ENCODE results near the gene IL17RD. TPM values are rescaled to one million over a fixed set of nuclear protein-coding genes. Genes with fewer than 3 reads are reported as not detected.

The IL17RD gene
- total and polyA plus RNA-seq, 7 experiments from 2014 or later, result 0.03 to 0.05 TPM; not detected in 5

DNA sequence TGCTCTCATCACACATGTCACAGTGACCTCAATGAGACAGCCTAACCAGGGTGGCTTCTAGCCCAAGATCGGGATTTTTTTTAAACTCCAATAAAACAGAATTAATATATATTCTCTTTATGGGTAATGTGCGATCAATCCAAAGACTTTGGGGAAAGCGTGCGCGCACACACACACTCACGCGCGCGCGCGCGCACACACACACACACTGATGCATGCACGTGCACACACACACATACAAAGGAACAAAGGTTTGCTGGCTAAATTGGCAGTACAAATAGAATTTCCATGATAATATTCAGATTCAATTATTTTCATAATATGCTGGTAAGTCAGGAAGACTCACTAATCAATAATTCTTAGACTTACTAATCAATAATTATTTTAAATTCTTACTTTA is 19.3 kb downstream of the IL17RD start:
- Histone ChIP-seq H3K27me3 (ENCODE audit: control insufficient read depth in 2 of 2, insufficient read depth in 2 of 2, low read length in 2 of 2) (no peaks in the 10 kb centered on the region), H3K9me3 (ENCODE audit: control insufficient read depth in 2 of 3, low read length in 3 of 3) (no peaks in the 10 kb centered on the region), H3K4me3 (ENCODE audit: low read length) (no peak overlapping the region), H3K4me1 (ENCODE audit: control insufficient read depth in 2 of 2, insufficient read depth in 2 of 2, low read length in 2 of 2) (no peaks in the 10 kb centered on the region), H3K36me3 (ENCODE audit: control insufficient read depth in 2 of 3, insufficient read depth in 3 of 3, low read length in 3 of 3) (no peaks in the 10 kb centered on the region), H3K27ac (ENCODE audit: low read depth, low read length) (no peak overlapping the region)
- CTCF ChIA-PET, result no interaction called here
- no peak overlapping the region for H3K4me3 Mint-ChIP-seq
- no peak overlapping the region for H3K27ac Mint-ChIP-seq
- POLR2A ChIA-PET, result no interaction called here
- H3K9me3 Mint-ChIP-seq, result no peaks in the 10 kb centered on the region
- H3K4me1 Mint-ChIP-seq, result no peaks in the 10 kb centered on the region
- H3K36me3 Mint-ChIP-seq, result no peaks in the 10 kb centered on the region
- no peak for ATAC-seq
- DNase-seq, result no peak
- intact Hi-C loops (cut with micrococcal nuclease), result no loop called here
- peaks cover 16 to 46% (median 29%) of the 10 kb centered on the region in 5 donors for H3K27me3 Mint-ChIP-seq

GRCh38 chr3:57144952-57145351 is 20.2 kb downstream of the IL17RD start:
- H3K4me3 Mint-ChIP-seq, result no peak overlapping the region
- no peaks in the 10 kb centered on the region for H3K4me1 Mint-ChIP-seq
- H3K27me3 Mint-ChIP-seq, result peaks cover 10 to 47% (median 26%) of the 10 kb centered on the region in 5 donors
- H3K36me3 Mint-ChIP-seq, result no peaks in the 10 kb centered on the region
- DNase-seq, result no peak
- CTCF ChIA-PET, result no interaction called here
- H3K27ac Mint-ChIP-seq, result no peak overlapping the region
- H3K9me3 Mint-ChIP-seq, result no peaks in the 10 kb centered on the region
- POLR2A ChIA-PET, result no interaction called here
- H3K4me3 ChIP-seq (ENCODE audit: low read length), result no peak overlapping the region
- H3K4me1 ChIP-seq (ENCODE audit: control insufficient read depth in 2 of 2, insufficient read depth in 2 of 2, low read length in 2 of 2), result no peaks in the 10 kb centered on the region
- no peaks in the 10 kb centered on the region for H3K36me3 ChIP-seq (ENCODE audit: control insufficient read depth in 2 of 3, insufficient read depth in 3 of 3, low read length in 3 of 3)
- no peak for ATAC-seq
- no peaks in the 10 kb centered on the region for H3K27me3 ChIP-seq (ENCODE audit: control insufficient read depth in 2 of 2, insufficient read depth in 2 of 2, low read length in 2 of 2)
- intact Hi-C loops (cut with micrococcal nuclease), result no loop called here
- no peaks in the 10 kb centered on the region for H3K9me3 ChIP-seq (ENCODE audit: control insufficient read depth in 2 of 3, low read length in 3 of 3)
- no peak overlapping the region for H3K27ac ChIP-seq (ENCODE audit: low read depth, low read length)

DNA sequence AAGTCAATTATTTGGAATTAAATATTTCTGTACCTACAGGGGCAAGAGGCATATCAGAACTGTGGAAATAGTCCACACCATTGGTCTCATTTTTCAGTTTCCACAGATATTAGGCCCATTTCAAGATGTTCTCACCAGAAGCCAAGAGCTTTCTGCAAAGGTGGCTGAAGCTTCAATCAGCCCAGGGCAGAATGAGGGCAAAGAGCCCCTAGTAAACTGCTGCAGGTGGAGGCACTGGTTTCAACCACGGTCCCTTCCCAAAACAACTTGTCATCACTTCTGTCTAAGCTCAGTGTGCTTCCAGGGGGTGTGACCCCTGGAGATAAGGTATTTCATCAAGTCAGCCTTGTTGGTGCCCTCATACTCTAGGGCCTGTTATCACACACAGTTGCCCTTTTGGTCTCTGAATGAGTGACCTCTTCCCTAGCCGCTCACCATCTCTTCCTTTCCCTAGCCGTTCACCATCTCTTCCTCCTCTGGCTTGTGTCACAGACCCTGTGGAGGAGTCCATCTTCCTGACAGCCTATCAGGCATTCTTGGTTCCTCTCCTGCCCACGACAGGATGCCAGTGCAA is 21.2 kb downstream of the IL17RD start:
- H3K4me1 Mint-ChIP-seq, result no peaks in the 10 kb centered on the region
- no peaks in the 10 kb centered on the region for H3K36me3 Mint-ChIP-seq
- Histone ChIP-seq H3K27me3 (ENCODE audit: control insufficient read depth in 2 of 2, insufficient read depth in 2 of 2, low read length in 2 of 2) (no peaks in the 10 kb centered on the region), H3K27ac (ENCODE audit: low read depth, low read length) (no peak overlapping the region), H3K4me3 (ENCODE audit: low read length) (no peak overlapping the region), H3K4me1 (ENCODE audit: control insufficient read depth in 2 of 2, insufficient read depth in 2 of 2, low read length in 2 of 2) (no peaks in the 10 kb centered on the region), H3K9me3 (ENCODE audit: control insufficient read depth in 2 of 3, low read length in 3 of 3) (no peaks in the 10 kb centered on the region), H3K36me3 (ENCODE audit: control insufficient read depth in 2 of 3, insufficient read depth in 3 of 3, low read length in 3 of 3) (no peaks in the 10 kb centered on the region)
- intact Hi-C loops (cut with micrococcal nuclease), result no loop called here
- H3K4me3 Mint-ChIP-seq, result no peak overlapping the region
- H3K27ac Mint-ChIP-seq, result no peak overlapping the region
- POLR2A ChIA-PET, result no interaction called here
- no peak for DNase-seq
- CTCF ChIA-PET, result no interaction called here
- peaks cover 12 to 54% (median 26%) of the 10 kb centered on the region in 5 donors for H3K27me3 Mint-ChIP-seq
- ATAC-seq, result no peak
- H3K9me3 Mint-ChIP-seq, result no peaks in the 10 kb centered on the region

DNA sequence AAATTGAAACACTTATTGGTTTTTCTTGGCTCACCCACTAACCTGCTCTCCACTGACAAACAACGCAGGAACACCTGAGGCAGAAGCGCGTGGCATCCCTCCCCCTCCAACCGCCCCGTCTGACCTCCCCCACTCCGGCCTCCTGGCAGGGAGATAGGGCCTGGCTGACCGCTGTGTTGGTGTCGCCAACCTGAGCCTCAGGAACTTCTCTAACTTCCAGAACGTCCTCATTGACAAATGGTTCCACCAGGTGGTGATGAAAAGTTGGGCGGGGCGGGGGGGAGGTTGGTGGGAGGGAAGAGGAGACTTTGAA is 22.8 kb downstream of the IL17RD start:
- H3K27me3 Mint-ChIP-seq, result peaks cover 14 to 57% (median 26%) of the 10 kb centered on the region in 5 donors

GRCh38 chr3:57141719-57142410 is 23.3 kb downstream of the IL17RD start:
- no peak overlapping the region for H3K4me3 ChIP-seq (ENCODE audit: low read length)
- CTCF ChIA-PET, result no interaction called here

More for the DNA sequence above, 22.8 kb downstream of the IL17RD start:
- DNase-seq, result no peak
- H3K27me3 ChIP-seq (ENCODE audit: control insufficient read depth in 2 of 2, insufficient read depth in 2 of 2, low read length in 2 of 2), result no peaks in the 10 kb centered on the region
- Mint-ChIP-seq H3K9me3 (no peaks in the 10 kb centered on the region), H3K36me3 (no peaks in the 10 kb centered on the region), H3K4me3 (no peak overlapping the region), H3K4me1 (no peaks in the 10 kb centered on the region), H3K27ac (no peak overlapping the region)
- ChIA-PET CTCF (no interaction called here), POLR2A (no interaction called here)
- H3K36me3 ChIP-seq (ENCODE audit: control insufficient read depth in 2 of 3, insufficient read depth in 3 of 3, low read length in 3 of 3), result no peaks in the 10 kb centered on the region
- no peaks in the 10 kb centered on the region for H3K4me1 ChIP-seq (ENCODE audit: control insufficient read depth in 2 of 2, insufficient read depth in 2 of 2, low read length in 2 of 2)
- intact Hi-C loops (cut with micrococcal nuclease), result no loop called here
- H3K27ac ChIP-seq (ENCODE audit: low read depth, low read length), result no peak overlapping the region
- H3K9me3 ChIP-seq (ENCODE audit: control insufficient read depth in 2 of 3, low read length in 3 of 3), result no peaks in the 10 kb centered on the region
- no peak for ATAC-seq
- no peak overlapping the region for H3K4me3 ChIP-seq (ENCODE audit: low read length)

DNA sequence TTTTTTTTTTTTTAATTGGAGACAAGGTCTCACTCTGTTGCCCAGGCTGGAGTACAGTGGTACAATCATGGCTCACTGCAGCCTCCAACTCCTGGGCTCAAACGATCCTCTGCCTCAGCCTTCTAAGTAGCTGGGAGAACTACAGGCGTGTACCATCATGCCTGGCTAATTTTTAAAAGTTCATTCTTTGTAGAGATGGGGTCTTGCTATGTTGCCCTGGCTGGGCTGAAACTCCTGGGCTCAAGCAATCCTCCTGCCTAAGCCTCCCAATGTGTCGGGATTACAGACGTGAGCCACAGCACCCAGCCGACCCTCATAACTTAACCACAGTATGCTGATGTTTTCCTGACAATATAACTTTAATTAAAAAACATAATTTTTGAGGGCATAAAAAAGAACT is 24.3 kb downstream of the IL17RD start:
- no peaks in the 10 kb centered on the region for H3K36me3 Mint-ChIP-seq
- POLR2A ChIA-PET, result interaction anchor here (0.5 kb wide), 1 partner anchor 18 kb away, joined by 3 read pairs; no protein-coding TSS in a partner anchor
- DNase-seq (no peak), ATAC-seq (no peak)
- no peaks in the 10 kb centered on the region for H3K36me3 ChIP-seq (ENCODE audit: control insufficient read depth in 2 of 3, insufficient read depth in 3 of 3, low read length in 3 of 3)
- peaks cover 14 to 63% (median 26%) of the 10 kb centered on the region in 5 donors for H3K27me3 Mint-ChIP-seq
- H3K27ac ChIP-seq (ENCODE audit: low read depth, low read length), result no peak overlapping the region
- H3K9me3 ChIP-seq (ENCODE audit: control insufficient read depth in 2 of 3, low read length in 3 of 3), result no peaks in the 10 kb centered on the region
- intact Hi-C loops (cut with micrococcal nuclease), result no loop called here
- H3K27me3 ChIP-seq (ENCODE audit: control insufficient read depth in 2 of 2, insufficient read depth in 2 of 2, low read length in 2 of 2), result no peaks in the 10 kb centered on the region
- H3K27ac Mint-ChIP-seq, result no peak overlapping the region
- H3K4me1 Mint-ChIP-seq, result no peaks in the 10 kb centered on the region
- no peaks in the 10 kb centered on the region for H3K9me3 Mint-ChIP-seq
- H3K4me1 ChIP-seq (ENCODE audit: control insufficient read depth in 2 of 2, insufficient read depth in 2 of 2, low read length in 2 of 2), result no peaks in the 10 kb centered on the region
- CTCF ChIA-PET, result no interaction called here
- H3K4me3 Mint-ChIP-seq, result no peak overlapping the region
- H3K4me3 ChIP-seq (ENCODE audit: low read length), result no peak overlapping the region

More at GRCh38 chr3:57141719-57142410, 23.3 kb downstream of the IL17RD start:
- Histone ChIP-seq H3K9me3 (ENCODE audit: control insufficient read depth in 2 of 3, low read length in 3 of 3) (no peaks in the 10 kb centered on the region), H3K4me1 (ENCODE audit: control insufficient read depth in 2 of 2, insufficient read depth in 2 of 2, low read length in 2 of 2) (no peaks in the 10 kb centered on the region), H3K36me3 (ENCODE audit: control insufficient read depth in 2 of 3, insufficient read depth in 3 of 3, low read length in 3 of 3) (no peaks in the 10 kb centered on the region), H3K27me3 (ENCODE audit: control insufficient read depth in 2 of 2, insufficient read depth in 2 of 2, low read length in 2 of 2) (no peaks in the 10 kb centered on the region), H3K27ac (ENCODE audit: low read depth, low read length) (no peak overlapping the region)
- intact Hi-C loops (cut with micrococcal nuclease), result no loop called here
- Mint-ChIP-seq H3K9me3 (no peaks in the 10 kb centered on the region), H3K4me3 (no peak overlapping the region), H3K27ac (no peak overlapping the region), H3K36me3 (no peaks in the 10 kb centered on the region), H3K4me1 (no peaks in the 10 kb centered on the region), H3K27me3 (peaks cover 14 to 60% (median 26%) of the 10 kb centered on the region in 5 donors)
- ATAC-seq (no peak), DNase-seq (no peak)
- POLR2A ChIA-PET, result no interaction called here
